ENCODE data around the gene RIMBP3B. TPM values are rescaled to one million over a fixed set of nuclear protein-coding genes. Genes with fewer than 3 reads are reported as not detected.
"Not testable (repeated sequence)": the region's sequence is repeated elsewhere in the genome, so short reads cannot be mapped to it uniquely, and the experiment has no call there.

Gene RIMBP3B
- polyA plus RNA-seq = 0.06 TPM
- long read RNA-seq, donor 1 = 0 reads
- long read RNA-seq, donor 2 = 0 reads
- long read RNA-seq, donor 3 = 0 reads
- long read RNA-seq, donor 4 = 0 reads
- long read RNA-seq, donor 5 = 0 reads
- long read RNA-seq, donor 6 = 0 reads
- long read RNA-seq, donor 7 = 0 reads
- long read RNA-seq, donor 8 = 0 reads
- long read RNA-seq, donor 9 = 0 reads
- long read RNA-seq, donor 10 = 0 reads
- long read RNA-seq, donor 11 = 0 reads

DNA sequence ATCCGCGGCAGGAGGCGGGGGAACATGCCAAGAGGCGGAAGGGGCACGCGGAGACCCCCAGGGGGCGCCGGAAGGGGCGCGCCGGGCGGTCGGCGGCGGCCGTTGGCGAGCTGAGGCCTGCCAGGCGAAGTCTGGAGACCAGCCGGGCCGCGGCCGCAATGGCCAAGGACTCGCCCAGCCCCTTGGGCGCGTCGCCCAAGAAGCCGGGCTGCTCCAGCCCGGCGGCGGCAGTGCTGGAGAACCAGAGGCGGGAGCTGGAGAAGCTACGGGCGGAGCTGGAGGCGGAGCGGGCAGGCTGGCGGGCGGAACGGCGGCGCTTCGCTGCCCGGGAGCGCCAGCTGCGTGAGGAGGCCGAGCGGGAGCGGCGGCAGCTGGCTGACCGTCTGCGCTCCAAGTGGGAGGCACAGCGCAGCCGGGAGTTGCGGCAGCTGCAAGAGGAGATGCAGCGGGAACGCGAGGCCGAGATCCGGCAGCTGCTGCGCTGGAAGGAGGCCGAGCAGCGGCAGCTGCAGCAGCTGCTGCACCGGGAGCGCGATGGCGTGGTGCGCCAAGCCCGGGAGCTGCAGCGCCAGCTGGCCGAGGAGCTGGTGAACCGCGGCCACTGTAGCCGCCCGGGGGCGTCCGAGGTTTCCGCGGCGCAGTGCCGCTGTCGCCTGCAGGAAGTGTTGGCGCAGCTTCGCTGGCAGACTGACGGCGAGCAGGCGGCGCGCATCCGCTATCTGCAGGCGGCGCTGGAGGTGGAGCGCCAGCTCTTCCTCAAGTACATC lies at the start of gene RIMBP3B:
RIMBP3B (plus strand) TSS at position 51 of the 767 bp plus-strand sequence; CDS start at position 159, 108 bp downstream.
- DNase-seq; H3K27me3 ChIP-seq (ENCODE audit: control insufficient read depth, insufficient read depth, low read length); H3K4me3 ChIP-seq (ENCODE audit: low read length); H3K36me3 ChIP-seq (ENCODE audit: control insufficient read depth, insufficient read depth, low read length); H3K4me1 ChIP-seq (ENCODE audit: control insufficient read depth, insufficient read depth, low read length); H3K27ac ChIP-seq (ENCODE audit: low read length); H3K9me3 ChIP-seq (ENCODE audit: control insufficient read depth, low read depth, low read length): not testable (repeated sequence)
- WGBS (ENCODE audit: insufficient coverage, low lambda C conversion rate) = no CpG with 5 or more reads among the region's 91 CpGs

DNA sequence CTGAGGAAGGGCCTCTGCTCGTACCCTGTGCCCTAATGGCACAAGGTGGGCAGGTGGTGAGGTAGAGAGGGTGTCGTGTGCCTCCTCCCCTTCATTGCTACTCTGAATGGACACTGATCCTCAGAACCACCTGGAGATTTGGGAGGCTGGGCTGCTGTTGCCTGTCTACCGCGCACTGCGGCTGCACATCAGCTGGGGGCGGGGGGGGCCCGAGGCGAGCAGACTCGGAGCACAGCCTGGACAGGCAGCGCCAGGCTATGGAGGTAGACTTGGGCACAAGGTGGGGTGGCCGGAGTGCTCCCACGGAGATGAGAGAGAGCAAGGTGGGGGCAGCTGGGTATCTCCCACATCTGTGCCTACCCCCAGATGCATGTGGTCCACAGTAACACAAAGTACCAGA lies 26.0 kb upstream of the RIMBP3B start:
- H3K36me3 ChIP-seq (ENCODE audit: control insufficient read depth, insufficient read depth, low read length); H3K4me1 ChIP-seq (ENCODE audit: control insufficient read depth, insufficient read depth, low read length); H3K27ac ChIP-seq (ENCODE audit: low read length); H3K9me3 ChIP-seq (ENCODE audit: control insufficient read depth, low read depth, low read length); DNase-seq; H3K27me3 ChIP-seq (ENCODE audit: control insufficient read depth, insufficient read depth, low read length); H3K4me3 ChIP-seq (ENCODE audit: low read length): not testable (repeated sequence)
- no CpG with 5 or more reads among the region's 12 CpGs for WGBS (ENCODE audit: insufficient coverage, low lambda C conversion rate)

DNA sequence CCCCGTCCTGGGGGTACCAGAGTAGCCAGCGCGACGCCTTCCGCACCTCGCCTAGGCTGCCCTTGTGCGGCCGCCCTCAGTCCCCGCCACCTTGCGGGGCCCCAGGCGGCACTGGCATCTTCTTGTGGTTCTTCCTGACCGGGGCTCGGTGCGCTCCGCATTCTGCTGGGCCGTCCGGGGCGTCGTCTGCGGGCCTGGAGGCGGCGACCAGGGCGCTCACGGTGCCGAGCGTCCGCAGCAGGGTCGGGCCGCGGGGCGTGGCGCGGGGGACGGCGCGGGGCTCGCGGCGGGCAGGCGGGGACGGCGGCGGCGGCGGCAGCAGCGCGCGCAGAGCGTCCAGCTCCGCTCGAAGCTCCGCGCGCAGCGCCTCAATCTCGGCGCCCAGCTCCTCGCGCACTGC lies 23.0 kb upstream of the RIMBP3B start:
- WGBS (ENCODE audit: insufficient coverage, low lambda C conversion rate) = no CpG with 5 or more reads among the region's 59 CpGs
- H3K9me3 ChIP-seq (ENCODE audit: control insufficient read depth, low read depth, low read length); H3K27ac ChIP-seq (ENCODE audit: low read length); H3K36me3 ChIP-seq (ENCODE audit: control insufficient read depth, insufficient read depth, low read length); H3K4me3 ChIP-seq (ENCODE audit: low read length); H3K4me1 ChIP-seq (ENCODE audit: control insufficient read depth, insufficient read depth, low read length); H3K27me3 ChIP-seq (ENCODE audit: control insufficient read depth, insufficient read depth, low read length); DNase-seq: not testable (repeated sequence)

GRCh38 chr22:21362473-21362872 lies 21.1 kb upstream of the RIMBP3B start:
- not testable (repeated sequence) for H3K36me3 ChIP-seq (ENCODE audit: control insufficient read depth, insufficient read depth, low read length); H3K9me3 ChIP-seq (ENCODE audit: control insufficient read depth, low read depth, low read length); H3K27me3 ChIP-seq (ENCODE audit: control insufficient read depth, insufficient read depth, low read length); H3K4me3 ChIP-seq (ENCODE audit: low read length); H3K4me1 ChIP-seq (ENCODE audit: control insufficient read depth, insufficient read depth, low read length); DNase-seq; H3K27ac ChIP-seq (ENCODE audit: low read length)
- WGBS (ENCODE audit: insufficient coverage, low lambda C conversion rate) = no CpG with 5 or more reads among the region's 4 CpGs

- not testable (repeated sequence) for H3K9me3 ChIP-seq (ENCODE audit: control insufficient read depth, low read depth, low read length); H3K27ac ChIP-seq (ENCODE audit: low read length); H3K4me1 ChIP-seq (ENCODE audit: control insufficient read depth, insufficient read depth, low read length); H3K36me3 ChIP-seq (ENCODE audit: control insufficient read depth, insufficient read depth, low read length); DNase-seq; H3K27me3 ChIP-seq (ENCODE audit: control insufficient read depth, insufficient read depth, low read length); H3K4me3 ChIP-seq (ENCODE audit: low read length)
- WGBS (ENCODE audit: insufficient coverage, low lambda C conversion rate) = no CpG with 5 or more reads among the region's 5 CpGs
These were observed 20.5 kb upstream of the RIMBP3B start for GRCh38 chr22:21363061-21363460.

GRCh38 chr22:21363803-21364202 lies 19.7 kb upstream of the RIMBP3B start:
- H3K27me3 ChIP-seq (ENCODE audit: control insufficient read depth, insufficient read depth, low read length); H3K9me3 ChIP-seq (ENCODE audit: control insufficient read depth, low read depth, low read length): not testable (repeated sequence)

DNA sequence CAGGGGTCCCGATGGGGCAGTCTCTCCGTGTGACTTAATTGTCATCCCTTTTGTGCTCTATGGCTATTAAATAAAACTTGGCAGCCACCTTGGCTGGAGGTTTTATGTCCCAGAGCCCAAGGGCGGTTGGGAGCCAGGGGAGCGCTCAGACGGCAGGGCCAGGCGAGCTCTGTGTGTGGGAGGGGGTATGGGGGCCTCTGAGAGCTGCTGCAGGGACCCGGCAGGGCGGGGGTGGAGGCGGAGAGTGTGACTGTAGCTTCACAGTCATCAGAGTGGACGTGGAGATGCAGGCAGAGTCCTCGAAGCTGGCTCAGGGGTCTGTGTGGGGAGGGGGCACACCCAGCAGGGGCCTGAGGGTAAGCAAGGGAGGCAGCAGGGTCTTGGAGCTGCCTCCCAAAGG lies 19.2 kb upstream of the RIMBP3B start:
- not testable (repeated sequence) for H3K36me3 ChIP-seq (ENCODE audit: control insufficient read depth, insufficient read depth, low read length); H3K4me1 ChIP-seq (ENCODE audit: control insufficient read depth, insufficient read depth, low read length); H3K9me3 ChIP-seq (ENCODE audit: control insufficient read depth, low read depth, low read length); H3K27me3 ChIP-seq (ENCODE audit: control insufficient read depth, insufficient read depth, low read length); DNase-seq; H3K27ac ChIP-seq (ENCODE audit: low read length); H3K4me3 ChIP-seq (ENCODE audit: low read length)
- no CpG with 5 or more reads among the region's 11 CpGs for WGBS (ENCODE audit: insufficient coverage, low lambda C conversion rate)

More at GRCh38 chr22:21363803-21364202, 19.7 kb upstream of the RIMBP3B start:
- not testable (repeated sequence) for H3K27ac ChIP-seq (ENCODE audit: low read length); H3K36me3 ChIP-seq (ENCODE audit: control insufficient read depth, insufficient read depth, low read length); H3K4me3 ChIP-seq (ENCODE audit: low read length); H3K4me1 ChIP-seq (ENCODE audit: control insufficient read depth, insufficient read depth, low read length); DNase-seq
- WGBS (ENCODE audit: insufficient coverage, low lambda C conversion rate) = no CpG with 5 or more reads among the region's 11 CpGs

GRCh38 chr22:21365337-21365736 lies 18.2 kb upstream of the RIMBP3B start:
- H3K36me3 ChIP-seq (ENCODE audit: control insufficient read depth, insufficient read depth, low read length); H3K4me1 ChIP-seq (ENCODE audit: control insufficient read depth, insufficient read depth, low read length); DNase-seq; H3K27me3 ChIP-seq (ENCODE audit: control insufficient read depth, insufficient read depth, low read length); H3K4me3 ChIP-seq (ENCODE audit: low read length); H3K9me3 ChIP-seq (ENCODE audit: control insufficient read depth, low read depth, low read length); H3K27ac ChIP-seq (ENCODE audit: low read length): not testable (repeated sequence)
- WGBS (ENCODE audit: insufficient coverage, low lambda C conversion rate) = no CpG with 5 or more reads among the region's 4 CpGs

DNA sequence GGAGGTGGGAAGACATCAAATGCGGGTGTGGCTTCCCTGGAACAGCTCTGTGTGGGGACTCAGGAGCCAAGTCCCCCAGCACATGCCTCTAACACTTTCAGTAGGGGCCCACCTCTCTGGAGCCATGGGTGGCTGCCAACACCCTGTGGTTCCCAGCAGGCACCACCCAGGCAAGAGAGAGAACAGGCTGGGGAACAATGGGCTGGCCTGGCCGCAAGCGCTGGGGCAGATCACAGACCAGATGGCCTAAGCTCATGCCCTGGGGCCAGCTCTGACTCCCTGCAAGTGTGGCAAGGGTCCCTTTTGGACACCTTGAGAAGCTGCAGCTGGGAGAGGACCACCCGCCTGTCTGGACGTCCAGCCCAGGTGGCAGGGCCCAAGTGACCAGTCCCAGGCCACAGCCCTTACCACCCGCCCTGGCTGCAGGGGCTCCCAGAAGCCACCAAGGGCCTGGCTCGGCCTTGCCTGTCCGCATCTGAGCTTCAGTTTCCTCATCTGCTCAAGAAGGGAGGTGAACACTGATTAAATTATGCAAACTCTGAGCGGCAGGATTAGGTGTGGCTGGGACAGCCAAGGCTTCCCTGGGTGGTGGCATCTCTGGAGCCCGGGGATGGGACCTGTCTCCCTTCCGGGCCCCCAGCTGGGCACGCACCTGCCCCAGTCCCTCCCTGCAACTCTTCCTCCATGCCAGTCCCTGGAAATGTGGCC lies 14.8 kb upstream of the RIMBP3B start:
- H3K27me3 ChIP-seq (ENCODE audit: control insufficient read depth, insufficient read depth, low read length); H3K4me3 ChIP-seq (ENCODE audit: low read length); H3K4me1 ChIP-seq (ENCODE audit: control insufficient read depth, insufficient read depth, low read length); H3K27ac ChIP-seq (ENCODE audit: low read length); H3K9me3 ChIP-seq (ENCODE audit: control insufficient read depth, low read depth, low read length); DNase-seq; H3K36me3 ChIP-seq (ENCODE audit: control insufficient read depth, insufficient read depth, low read length): not testable (repeated sequence)
- no CpG with 5 or more reads among the region's 12 CpGs for WGBS (ENCODE audit: insufficient coverage, low lambda C conversion rate)

DNA sequence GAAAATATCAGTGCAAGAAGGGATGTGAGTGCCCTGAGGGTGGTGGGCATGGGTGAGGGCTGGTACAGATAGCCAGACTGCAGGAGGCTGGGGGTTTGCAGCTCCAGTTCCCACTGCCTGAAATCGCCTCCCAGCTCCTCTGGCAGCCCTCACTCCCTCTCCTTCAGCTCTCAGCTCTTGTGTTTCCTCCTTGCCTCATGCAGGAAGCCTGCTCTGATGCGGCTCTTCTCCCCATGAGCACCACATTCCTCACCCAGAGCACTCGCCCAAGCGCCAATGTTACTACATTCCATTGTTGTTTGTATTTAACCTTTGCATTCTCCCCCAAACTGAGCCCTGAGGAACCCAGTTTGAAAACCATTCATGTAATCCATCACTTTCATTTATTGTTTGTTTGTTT lies 7.7 kb upstream of the RIMBP3B start:
- not testable (repeated sequence) for H3K4me3 ChIP-seq (ENCODE audit: low read length); H3K4me1 ChIP-seq (ENCODE audit: control insufficient read depth, insufficient read depth, low read length); H3K36me3 ChIP-seq (ENCODE audit: control insufficient read depth, insufficient read depth, low read length); H3K9me3 ChIP-seq (ENCODE audit: control insufficient read depth, low read depth, low read length); H3K27me3 ChIP-seq (ENCODE audit: control insufficient read depth, insufficient read depth, low read length); DNase-seq; H3K27ac ChIP-seq (ENCODE audit: low read length)
- WGBS (ENCODE audit: insufficient coverage, low lambda C conversion rate) = no CpG with 5 or more reads among the region's 4 CpGs
